T-cell (primary cell): ENCODE results near the gene TENT5D. TPM values are rescaled to one million over a fixed set of nuclear protein-coding genes. Genes with fewer than 3 reads are reported as not detected.
"Not testable (repeated sequence)": the region's sequence is repeated elsewhere in the genome, so short reads cannot be mapped to it uniquely, and the experiment has no call there.

Experiments
- ATAC-seq, 4 experiments: fragments of 200-7000 bp in 3 of 4; fragments of 150-1000 bp in 1 of 4; cut with Tn5 transposase; replicated peaks in 1 of 4; 1 replicate in 3 of 4; 2 replicates in 1 of 4; pipeline ENCODE4 v1.10.0; 2021; ENCODE audit warnings: moderate library complexity in 3 of 4, mild to moderate bottlenecking in 2 of 4, moderate number of reproducible peaks in 1 of 4
- CTCF ChIA-PET, 2 donors: fragments of 300-600 bp; sonication (Branson Sonifier 250); formaldehyde crosslinking; loops; one replicate each; lab custom pipeline; 2022; ENCODE audit warnings: antibody characterized with exemption in 2 of 2; lab: Charles Lee
- POLR2A ChIA-PET, 2 donors: fragments of 300-600 bp; sonication (Branson Sonifier 250); formaldehyde crosslinking; loops; one replicate each; lab custom pipeline; 2022; ENCODE audit warnings: antibody characterized with exemption in 2 of 2; lab: Charles Lee
- DNase-seq, 35 experiments: peaks; one replicate each; pipeline versions ENCODE4 v3.0.0 to v3.0.0-alpha.2; 2013 to 2023
- H3K27ac ChIP-seq: one replicate; pipeline ENCODE4 v1.5.1; 2013; ENCODE audit warnings: low read length
- H3K27me3 ChIP-seq, 2 experiments: replicated peaks in 1 of 2; 1 replicate in 1 of 2; 2 replicates in 1 of 2; pipeline versions ENCODE4 v1.6.1 to v1.7.0; 2013; ENCODE audit warnings: low read length in 1 of 2, mixed read lengths in 1 of 2; ENCODE audit not compliant: control insufficient read depth in 2 of 2, insufficient read depth in 2 of 2; ENCODE audit errors: extremely low read depth in 1 of 2
- H3K36me3 ChIP-seq, 2 donors: 1 replicate in 1 of 2; 2 replicates in 1 of 2; pipeline versions ENCODE4 v1.6.1 to v1.7.0; 2013; ENCODE audit warnings: low read length in 1 of 2; ENCODE audit not compliant: control insufficient read depth in 2 of 2, insufficient read depth in 1 of 2; ENCODE audit errors: extremely low read depth in 1 of 2
- H3K4me1 ChIP-seq, 2 experiments: 1 replicate in 1 of 2; 2 replicates in 1 of 2; pipeline versions ENCODE4 v1.6.1 to v1.7.0; 2013; ENCODE audit warnings: low read length in 2 of 2, mixed read lengths in 1 of 2; ENCODE audit not compliant: insufficient read depth in 2 of 2, control insufficient read depth in 1 of 2; ENCODE audit errors: extremely low read depth in 1 of 2
- H3K4me3 ChIP-seq, 2 donors: 1 replicate in 1 of 2; 2 replicates in 1 of 2; pipeline versions ENCODE4 v1.5.1 to v1.7.0; 2013; ENCODE audit warnings: mild to moderate bottlenecking in 2 of 2, low read length in 1 of 2, moderate library complexity in 1 of 2; ENCODE audit not compliant: control insufficient read depth in 1 of 2; ENCODE audit errors: extremely low read depth in 1 of 2
- H3K9me3 ChIP-seq: 2 replicates; pipeline ENCODE4 v1.7.0; 2013
- H3K27ac Mint-ChIP-seq, 2 donors: one replicate each; pipeline ENCODE4 v1.8.0; 2020 to 2021; ENCODE audit warnings: mild to moderate bottlenecking in 2 of 2, mixed read lengths in 2 of 2
- H3K27me3 Mint-ChIP-seq, 2 donors: one replicate each; pipeline ENCODE4 v1.8.0; 2021 to 2022; ENCODE audit warnings: mixed read lengths in 2 of 2
- H3K36me3 Mint-ChIP-seq: one replicate; pipeline ENCODE4 v1.8.0; 2021; ENCODE audit warnings: mixed read lengths
- H3K4me1 Mint-ChIP-seq, 3 donors: one replicate each; pipeline ENCODE4 v1.8.0; 2020 to 2022; ENCODE audit warnings: mixed read lengths in 3 of 3, mild to moderate bottlenecking in 1 of 3
- H3K4me3 Mint-ChIP-seq, 3 donors: one replicate each; pipeline ENCODE4 v1.8.0; 2020 to 2022; ENCODE audit warnings: mild to moderate bottlenecking in 3 of 3, mixed read lengths in 3 of 3, moderate library complexity in 3 of 3
- H3K9me3 Mint-ChIP-seq, 3 donors: one replicate each; pipeline ENCODE4 v1.8.0; 2020 to 2022; ENCODE audit warnings: mixed read lengths in 3 of 3
- WGBS: methylation state at CpG from one replicate; pipeline ENCODE4 v1.1.5; 2013; ENCODE audit warnings: missing lambda C conversion rate; ENCODE audit not compliant: insufficient coverage; 5-methylcytosine and 5-hydroxymethylcytosine counted together
- total RNA-seq, 35 experiments: library from RNA in 6 of 35; stranded (reverse) in 6 of 35; fragments of 120-200 nt in 1 of 35; gene quantifications; one replicate each; pipeline versions ENCODE4 v1.2.1 to v1.2.4 and lab custom pipeline; 2013 to 2026

TENT5D gene
- total RNA-seq (not detected), total RNA-seq (lab: John Stamatoyannopoulos, UW) (0 reads per million in 29 experiments)
- total RNA-seq (2013), result not detected

- H3K27ac ChIP-seq, result no peak within 1 kb of the TSS
- Mint-ChIP-seq H3K9me3 (peaks cover 0 to 10% (median 4%) of the 10 kb centered on the region in 3 donors), H3K36me3 (no peaks in the 10 kb centered on the region), H3K4me1 (no peaks in the 10 kb centered on the region), H3K27me3 (peaks cover 0 to 8% of the 10 kb centered on the region in 2 donors), H3K27ac (no peak within 1 kb of the TSS), H3K4me3 (no peak within 1 kb of the TSS)
- H3K36me3 ChIP-seq, result no peaks in the 10 kb centered on the region
- H3K4me3 ChIP-seq, result no peak within 1 kb of the TSS
- no peak for DNase-seq
- ATAC-seq, result no peak
- no peaks in the 10 kb centered on the region for H3K4me1 ChIP-seq
- H3K27me3 ChIP-seq, result no peaks in the 10 kb centered on the region
- no peaks in the 10 kb centered on the region for H3K9me3 ChIP-seq
- ChIA-PET POLR2A (no interaction called here), CTCF (no interaction called here)
Observed at GRCh38 chrX:80420147-80420546, at the start of gene TENT5D. Gene TENT5D, plus strand, starts transcription at chrX:80420447. Its CDS starts 22,093 bp downstream, at chrX:80442540.

GRCh38 chrX:80385651-80386050 lies 34.6 kb upstream of the TENT5D start:
- H3K4me3 ChIP-seq, H3K27ac ChIP-seq, H3K27me3 Mint-ChIP-seq, POLR2A ChIA-PET, DNase-seq, H3K4me3 Mint-ChIP-seq, H3K36me3 Mint-ChIP-seq, CTCF ChIA-PET, H3K27me3 ChIP-seq, H3K27ac Mint-ChIP-seq, H3K9me3 Mint-ChIP-seq, H3K36me3 ChIP-seq, H3K4me1 ChIP-seq, H3K9me3 ChIP-seq, H3K4me1 Mint-ChIP-seq, ATAC-seq: not testable (repeated sequence)
- WGBS, result no CpG with 5 or more reads among the region's 1 CpG

- no peaks in the 10 kb centered on the region for H3K9me3 Mint-ChIP-seq
- no peaks in the 10 kb centered on the region for H3K36me3 Mint-ChIP-seq
- DNase-seq (no peak), ATAC-seq (no peak)
- ChIA-PET CTCF (no interaction called here), POLR2A (no interaction called here)
- H3K4me1 Mint-ChIP-seq, result no peaks in the 10 kb centered on the region
- Histone ChIP-seq H3K4me3 (no peak overlapping the region), H3K9me3 (no peaks in the 10 kb centered on the region), H3K27me3 (no peaks in the 10 kb centered on the region), H3K4me1 (no peaks in the 10 kb centered on the region), H3K36me3 (no peaks in the 10 kb centered on the region), H3K27ac (no peak overlapping the region)
- no peaks in the 10 kb centered on the region for H3K27me3 Mint-ChIP-seq
- no peak overlapping the region for H3K4me3 Mint-ChIP-seq
- H3K27ac Mint-ChIP-seq, result no peak overlapping the region
- no CpG with 5 or more reads among the region's 1 CpG for WGBS
Observed at GRCh38 chrX:80388206-80388605, 32.0 kb upstream of the TENT5D start.

GRCh38 chrX:80412042-80412441 lies 8.2 kb upstream of the TENT5D start:
- Mint-ChIP-seq H3K4me1 (no peaks in the 10 kb centered on the region), H3K27ac (no peak overlapping the region), H3K27me3 (no peaks in the 10 kb centered on the region), H3K4me3 (no peak overlapping the region), H3K36me3 (no peaks in the 10 kb centered on the region), H3K9me3 (peaks cover 0 to 9% (median 3%) of the 10 kb centered on the region in 3 donors)
- ATAC-seq (no peak), DNase-seq (no peak)
- Histone ChIP-seq H3K9me3 (no peaks in the 10 kb centered on the region), H3K4me1 (no peaks in the 10 kb centered on the region), H3K27ac (no peak overlapping the region), H3K36me3 (no peaks in the 10 kb centered on the region), H3K4me3 (no peak overlapping the region), H3K27me3 (no peaks in the 10 kb centered on the region)
- CTCF ChIA-PET, result no interaction called here
- WGBS, result 17% methylated on average over 2 of the region's 6 CpGs
- POLR2A ChIA-PET, result no interaction called here

GRCh38 chrX:80423000-80423399 lies 2.8 kb downstream of the TENT5D start:
- Mint-ChIP-seq H3K27ac (no peak overlapping the region), H3K27me3 (peaks cover 0 to 16% of the 10 kb centered on the region in 2 donors), H3K4me1 (no peaks in the 10 kb centered on the region), H3K9me3 (no peaks in the 10 kb centered on the region), H3K36me3 (no peaks in the 10 kb centered on the region), H3K4me3 (no peak overlapping the region)
- no peak for ATAC-seq
- WGBS, result no CpG with 5 or more reads among the region's 3 CpGs
- Histone ChIP-seq H3K4me1 (no peaks in the 10 kb centered on the region), H3K27ac (no peak overlapping the region), H3K4me3 (no peak overlapping the region), H3K36me3 (no peaks in the 10 kb centered on the region), H3K9me3 (no peaks in the 10 kb centered on the region), H3K27me3 (no peaks in the 10 kb centered on the region)
- no peak for DNase-seq
- POLR2A ChIA-PET, result no interaction called here
- CTCF ChIA-PET, result no interaction called here

- no peaks in the 10 kb centered on the region for H3K27me3 ChIP-seq
- ATAC-seq (no peak), DNase-seq (no peak)
- Mint-ChIP-seq H3K27me3 (peaks cover 0 to 16% of the 10 kb centered on the region in 2 donors), H3K4me1 (no peaks in the 10 kb centered on the region), H3K27ac (no peak overlapping the region), H3K4me3 (no peak overlapping the region), H3K9me3 (no peaks in the 10 kb centered on the region), H3K36me3 (no peaks in the 10 kb centered on the region)
- ChIA-PET POLR2A (no interaction called here), CTCF (interaction anchor here in 1 of 2 donors (0.5 kb wide), 1 partner anchor 774 kb away, joined by 3 read pairs; no protein-coding TSS in a partner anchor)
- no peaks in the 10 kb centered on the region for H3K36me3 ChIP-seq
- 60% methylated on average over 1 of the region's 2 CpGs for WGBS
- no peaks in the 10 kb centered on the region for H3K9me3 ChIP-seq
- no peak overlapping the region for H3K27ac ChIP-seq
- H3K4me1 ChIP-seq, result no peaks in the 10 kb centered on the region
- no peak overlapping the region for H3K4me3 ChIP-seq
Observed at GRCh38 chrX:80423744-80424143, 3.5 kb downstream of the TENT5D start.
